ENCODE data around the gene APEH. TPM values are rescaled to one million over a fixed set of nuclear protein-coding genes. Genes with fewer than 3 reads are reported as not detected.

The APEH gene
- total RNA-seq, 1 donor from 2014 or later = 105 TPM

DNA sequence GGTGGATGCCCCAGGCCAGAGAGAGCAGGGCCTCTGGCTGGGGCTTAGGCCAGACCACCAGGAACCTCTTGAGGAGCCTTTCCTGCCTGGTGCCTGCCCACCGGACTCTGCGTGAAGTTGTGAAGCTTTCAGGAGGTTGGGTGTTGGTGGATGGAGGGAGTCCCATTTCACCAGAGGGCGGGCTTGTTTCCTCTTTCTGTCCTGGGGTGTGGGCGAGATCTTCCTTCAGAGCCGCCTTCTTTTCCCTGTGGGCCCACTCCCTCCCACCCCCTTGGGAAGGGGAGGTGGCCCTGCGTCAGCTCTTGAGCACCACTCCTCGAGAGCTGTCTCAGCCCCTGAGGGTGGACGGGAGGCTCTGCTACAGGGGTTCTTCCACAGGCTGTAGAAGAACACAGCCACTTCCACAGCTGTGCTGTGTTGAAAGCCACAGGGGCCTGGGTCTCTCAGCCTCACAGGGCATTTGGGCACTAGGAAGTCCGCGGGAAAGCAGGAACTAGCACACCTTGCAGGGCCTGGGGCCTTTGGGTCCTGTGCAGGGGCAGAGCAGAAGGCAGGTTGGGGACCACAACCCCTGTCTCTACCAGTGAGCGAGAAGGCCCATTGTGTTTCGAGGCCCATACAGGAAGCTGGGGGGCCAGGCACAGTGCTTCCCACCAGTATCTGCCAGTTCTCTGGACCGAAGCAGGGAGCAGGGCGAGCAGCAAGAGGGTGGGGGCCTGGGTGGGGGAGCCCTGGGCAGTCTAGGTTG is 43.2 kb downstream of the APEH start:
- Mint-ChIP-seq H3K9me3 (ENCODE audit: unreplicated experiment) (no peaks in the 10 kb centered on the region), H3K27ac (ENCODE audit: unreplicated experiment) (no peak overlapping the region), H3K27me3 (ENCODE audit: unreplicated experiment) (no peaks in the 10 kb centered on the region), H3K36me3 (ENCODE audit: unreplicated experiment) (peaks cover 6% of the 10 kb centered on the region), H3K4me3 (ENCODE audit: unreplicated experiment) (no peak overlapping the region), H3K4me1 (ENCODE audit: unreplicated experiment) (peaks cover 16% of the 10 kb centered on the region)
- no peak for DNase-seq (ENCODE audit: extremely low spot score, unreplicated experiment)
- TF ChIP-seq CTCF (IDR thresholded peaks at IDR 0.05) = no peak

- Mint-ChIP-seq H3K36me3 (ENCODE audit: unreplicated experiment) (peaks cover 6% of the 10 kb centered on the region), H3K4me1 (ENCODE audit: unreplicated experiment) (peaks cover 21% of the 10 kb centered on the region), H3K9me3 (ENCODE audit: unreplicated experiment) (no peaks in the 10 kb centered on the region), H3K27ac (ENCODE audit: unreplicated experiment) (no peak overlapping the region), H3K4me3 (ENCODE audit: unreplicated experiment) (peak overlapping the region; percentile 79), H3K27me3 (ENCODE audit: unreplicated experiment) (no peaks in the 10 kb centered on the region)
- TF ChIP-seq CTCF (IDR thresholded peaks at IDR 0.05) = no peak
- no peak for DNase-seq (ENCODE audit: extremely low spot score, unreplicated experiment)
These were observed 44.1 kb downstream of the APEH start for GRCh38 chr3:49717959-49718857.

DNA sequence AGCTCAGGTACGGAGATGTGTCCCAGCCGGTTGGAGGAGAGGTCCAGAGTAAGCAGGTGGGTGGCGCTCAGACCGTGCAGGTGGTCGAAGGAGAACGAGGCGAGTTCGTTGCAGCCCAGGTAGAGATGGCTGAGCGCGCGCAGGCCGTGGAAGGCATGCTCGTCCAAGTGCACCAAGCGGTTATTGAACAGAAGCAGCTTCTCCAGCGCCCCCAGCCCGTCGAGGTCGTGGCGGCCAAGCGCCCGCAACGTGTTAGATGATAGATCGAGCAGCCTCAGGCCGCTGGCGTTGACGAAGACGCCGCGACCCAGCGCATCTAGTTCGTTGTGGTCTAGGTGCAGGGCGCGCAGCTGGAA is 44.7 kb downstream of the APEH start:
- H3K27me3 Mint-ChIP-seq (ENCODE audit: unreplicated experiment) = no peaks in the 10 kb centered on the region
- DNase-seq (ENCODE audit: extremely low spot score, unreplicated experiment) = no peak
- H3K4me3 Mint-ChIP-seq (ENCODE audit: unreplicated experiment) = peak overlapping the region; percentile 79
- peaks cover 21% of the 10 kb centered on the region for H3K4me1 Mint-ChIP-seq (ENCODE audit: unreplicated experiment)
- TF ChIP-seq CTCF (IDR thresholded peaks at IDR 0.05) = no peak
- H3K9me3 Mint-ChIP-seq (ENCODE audit: unreplicated experiment) = no peaks in the 10 kb centered on the region
- H3K36me3 Mint-ChIP-seq (ENCODE audit: unreplicated experiment) = peaks cover 6% of the 10 kb centered on the region
- H3K27ac Mint-ChIP-seq (ENCODE audit: unreplicated experiment) = no peak overlapping the region

DNA sequence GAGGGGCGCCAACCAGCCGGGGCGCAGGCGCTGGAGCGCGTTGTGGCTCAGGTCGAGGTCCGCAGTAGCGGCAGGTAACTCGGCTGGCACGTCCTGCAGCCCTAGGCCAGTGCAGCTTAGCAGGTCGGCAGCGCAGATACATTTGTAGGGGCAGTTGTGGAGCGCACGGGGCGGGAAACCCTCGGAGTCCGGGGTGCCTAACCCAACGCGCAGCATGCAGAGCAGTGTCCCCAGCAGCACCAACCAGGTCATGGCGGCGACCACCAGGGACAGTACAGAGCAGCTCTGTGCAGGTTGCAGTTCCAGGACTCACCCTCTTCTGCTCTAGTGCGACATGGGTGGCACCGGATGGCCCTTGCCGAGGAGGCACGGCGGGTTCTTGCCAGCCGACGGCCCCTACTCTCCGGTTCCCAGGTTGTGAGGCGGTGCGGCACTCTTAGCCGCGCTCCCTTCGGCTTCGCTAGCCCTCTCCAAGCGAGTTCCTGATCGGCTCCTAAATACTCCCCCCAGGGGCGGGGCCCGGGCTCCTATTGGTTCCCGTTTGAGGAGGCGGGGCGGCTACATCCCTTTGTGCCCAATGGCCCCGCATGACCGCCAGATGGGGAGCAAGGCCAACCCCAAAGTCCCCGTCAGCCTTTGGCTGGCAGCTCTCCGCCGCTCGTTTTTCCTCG is 45.2 kb downstream of the APEH start, which contains the start of gene AMIGO3:
Gene AMIGO3, minus strand, starts transcription at position 471 of the 671 bp plus-strand sequence. Its CDS starts 219 bp downstream, at position 252.
- H3K4me3 Mint-ChIP-seq (ENCODE audit: unreplicated experiment) = peak within 1 kb of the TSS; percentile 79
- DNase-seq (ENCODE audit: extremely low spot score, unreplicated experiment) = peak; percentile 97
- H3K36me3 Mint-ChIP-seq (ENCODE audit: unreplicated experiment) = peaks cover 6% of the 10 kb centered on the region
- H3K4me1 Mint-ChIP-seq (ENCODE audit: unreplicated experiment) = peaks cover 24% of the 10 kb centered on the region
- peak; percentile 69 for TF ChIP-seq CTCF (IDR thresholded peaks at IDR 0.05)
- H3K27me3 Mint-ChIP-seq (ENCODE audit: unreplicated experiment) = no peaks in the 10 kb centered on the region
- peak within 1 kb of the TSS; percentile 90 for H3K27ac Mint-ChIP-seq (ENCODE audit: unreplicated experiment)
- H3K9me3 Mint-ChIP-seq (ENCODE audit: unreplicated experiment) = no peaks in the 10 kb centered on the region

All from osteocyte (in vitro differentiated cells).